HG03565 (cell line): ENCODE measurements around the gene DNAJC15.
"Not testable (repeated sequence)": the region's sequence is repeated elsewhere in the genome, so short reads cannot be mapped to it uniquely, and the experiment has no call there.

Source experiments
- ATAC-seq: cut with Tn5 transposase; IDR thresholded peaks from one replicate; pipeline ENCODE4 v1.9.1; 2021; ENCODE audit warnings: mild to moderate bottlenecking, moderate library complexity; ENCODE audit not compliant: unreplicated experiment

Gene DNAJC15

DNA sequence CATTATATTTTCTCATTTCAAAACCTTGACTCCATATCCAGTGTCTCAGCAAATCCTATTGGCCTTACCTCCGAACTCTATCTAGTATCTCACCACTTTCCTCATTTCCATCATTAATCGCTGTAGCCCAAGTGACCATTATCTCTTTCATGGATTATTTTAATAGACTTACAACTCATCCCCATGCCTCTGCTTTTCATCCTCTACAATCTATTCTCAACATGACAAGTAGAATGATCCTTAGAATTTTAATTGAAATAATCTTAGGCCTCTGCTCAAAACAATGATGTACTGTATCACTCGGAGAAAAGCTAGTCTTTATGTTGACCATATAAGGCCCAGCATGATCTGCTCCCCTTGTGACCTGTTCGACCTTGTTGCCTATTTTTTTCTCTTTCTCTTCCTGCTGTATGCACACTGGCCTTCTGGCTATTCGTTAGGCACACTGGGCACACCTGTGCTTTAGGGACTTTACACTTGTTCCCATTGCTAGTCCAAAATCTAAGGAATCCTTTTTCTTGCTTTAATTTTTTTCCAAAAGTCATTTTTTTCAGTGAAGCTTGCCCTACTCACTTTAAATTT is 21.4 kb downstream of the DNAJC15 start:
- no peak for ATAC-seq

GRCh38 chr13:43045302-43045773 is 22.0 kb downstream of the DNAJC15 start:
- not testable (repeated sequence) for ATAC-seq

- ATAC-seq: no peak
Observed at GRCh38 chr13:43046259-43046658, 22.9 kb downstream of the DNAJC15 start.

DNA sequence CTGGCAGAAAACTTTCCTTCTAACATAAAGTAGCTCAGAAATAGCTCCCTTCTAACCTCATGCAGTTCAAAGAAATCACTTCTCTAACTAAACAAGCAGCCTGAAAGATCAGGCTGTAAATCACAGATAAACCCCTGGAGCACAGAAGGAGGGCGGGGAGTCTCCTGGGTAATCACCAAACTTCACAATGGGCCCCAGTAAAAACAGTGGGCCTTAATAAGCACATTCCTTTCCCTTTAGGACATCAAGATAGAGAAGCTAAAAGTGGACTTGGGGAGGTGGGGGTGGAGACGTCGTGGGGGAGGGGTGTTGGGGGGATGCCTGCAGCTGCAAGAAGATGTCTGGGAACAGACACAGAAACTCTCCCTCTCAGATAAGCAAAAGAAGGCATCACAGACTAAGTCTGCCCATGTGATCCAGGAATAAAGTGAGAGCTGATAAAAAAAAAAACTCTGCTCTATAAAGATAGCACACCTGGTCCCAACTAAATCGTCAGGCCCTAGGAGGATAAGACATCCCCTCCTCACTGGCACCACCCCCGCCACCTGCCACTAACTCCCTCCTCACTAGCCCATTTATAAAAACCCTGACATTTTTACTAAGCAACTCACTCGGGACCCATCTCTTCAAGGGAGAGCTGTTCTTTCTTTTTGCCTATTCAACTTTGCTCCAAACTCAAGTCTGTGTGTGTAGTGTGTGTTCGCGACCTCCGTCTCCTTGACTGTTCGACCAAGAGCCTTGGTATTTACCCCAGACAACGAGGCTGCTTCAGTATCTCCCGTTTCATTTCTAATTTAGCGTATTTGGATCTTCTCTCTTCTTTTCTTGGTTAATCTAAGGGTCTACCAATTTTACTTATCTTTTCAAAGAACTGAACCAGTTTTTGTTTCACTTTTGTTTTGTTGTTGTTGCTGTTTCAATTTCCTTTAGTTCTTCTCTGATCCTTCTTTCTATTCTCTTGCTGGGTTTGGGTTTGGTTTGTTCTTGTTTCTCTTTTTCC is 31.7 kb downstream of the DNAJC15 start:
- no peak for ATAC-seq

GRCh38 chr13:43057653-43058317 is 34.4 kb downstream of the DNAJC15 start:
- ATAC-seq: no peak

DNA sequence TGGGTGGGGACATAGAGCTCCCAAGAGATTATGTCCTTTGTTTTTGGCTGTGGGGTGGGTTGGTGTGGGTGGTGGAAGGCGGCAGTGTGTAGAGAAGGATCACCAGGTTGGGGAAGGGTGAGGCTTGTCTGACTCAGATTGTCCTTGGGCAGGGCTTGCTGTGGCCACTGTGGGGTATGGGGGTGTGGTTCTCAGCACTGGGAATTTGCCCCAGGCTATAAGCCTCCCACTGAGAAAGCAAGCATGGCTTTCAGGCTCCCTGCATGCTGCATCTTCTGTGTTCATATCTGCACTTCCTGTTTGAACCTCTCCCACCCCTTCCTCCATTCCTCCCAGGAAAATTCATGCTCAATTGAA is 34.9 kb downstream of the DNAJC15 start:
- no peak for ATAC-seq

GRCh38 chr13:43058831-43059230 is 35.4 kb downstream of the DNAJC15 start:
- no peak for ATAC-seq

- not testable (repeated sequence) for ATAC-seq
Observed at GRCh38 chr13:43059779-43060178, 36.4 kb downstream of the DNAJC15 start.

DNA sequence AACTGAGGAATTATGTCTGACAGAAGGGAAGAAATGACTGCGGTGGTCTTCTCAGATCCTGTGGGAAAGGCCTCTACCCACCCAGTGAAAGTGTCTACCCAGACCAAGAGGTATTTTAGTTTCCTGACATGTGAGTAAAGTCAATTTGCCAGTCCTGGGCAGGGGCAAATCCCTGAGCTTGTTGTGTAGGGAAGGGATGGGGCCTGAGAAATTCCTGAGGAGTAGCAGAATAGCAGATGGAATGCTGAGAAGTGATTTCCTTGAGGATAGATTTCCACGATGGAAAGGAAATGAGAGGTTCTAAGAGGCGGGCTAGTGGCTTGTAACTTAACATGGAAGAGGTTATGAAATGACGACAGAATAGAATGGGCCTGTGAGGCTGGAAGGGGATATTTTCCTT is 37.4 kb downstream of the DNAJC15 start:
- not testable (repeated sequence) for ATAC-seq

DNA sequence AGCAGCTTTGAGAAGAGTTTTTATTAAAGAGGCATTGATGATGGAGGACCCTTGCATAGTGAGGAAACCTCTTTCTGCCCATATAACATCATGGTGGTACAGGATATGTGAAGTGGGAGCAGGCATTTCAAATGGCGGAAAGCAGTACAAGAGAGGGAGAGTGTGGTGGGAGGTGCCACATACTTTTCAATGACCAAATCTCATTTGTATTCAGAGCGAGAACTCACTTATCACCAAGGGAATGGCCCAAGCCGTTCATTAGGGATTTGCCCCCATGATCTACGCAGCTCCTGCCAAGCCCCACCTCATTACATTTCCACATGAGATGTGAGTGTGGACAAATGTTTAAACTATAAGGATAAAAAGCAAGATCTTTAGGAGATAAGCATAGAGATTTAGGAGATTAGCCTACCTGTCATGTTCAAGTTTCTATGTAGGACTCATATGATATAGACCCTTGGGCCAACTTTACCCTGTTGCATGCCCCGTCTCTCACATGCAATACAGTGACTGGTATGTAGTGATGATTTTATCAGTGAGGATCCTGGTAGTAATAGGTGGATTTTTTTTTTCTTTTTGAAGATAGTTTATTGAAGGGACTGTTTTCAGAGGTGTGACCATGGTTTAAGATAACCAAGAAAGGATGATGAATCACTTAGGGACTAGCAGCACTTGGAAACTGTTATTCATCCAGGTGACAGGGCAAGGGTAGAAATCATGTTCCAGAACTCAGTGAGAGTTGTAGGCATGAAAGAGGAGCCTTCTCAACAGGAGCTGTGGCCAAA is 38.3 kb downstream of the DNAJC15 start:
- ATAC-seq: no peak

DNA sequence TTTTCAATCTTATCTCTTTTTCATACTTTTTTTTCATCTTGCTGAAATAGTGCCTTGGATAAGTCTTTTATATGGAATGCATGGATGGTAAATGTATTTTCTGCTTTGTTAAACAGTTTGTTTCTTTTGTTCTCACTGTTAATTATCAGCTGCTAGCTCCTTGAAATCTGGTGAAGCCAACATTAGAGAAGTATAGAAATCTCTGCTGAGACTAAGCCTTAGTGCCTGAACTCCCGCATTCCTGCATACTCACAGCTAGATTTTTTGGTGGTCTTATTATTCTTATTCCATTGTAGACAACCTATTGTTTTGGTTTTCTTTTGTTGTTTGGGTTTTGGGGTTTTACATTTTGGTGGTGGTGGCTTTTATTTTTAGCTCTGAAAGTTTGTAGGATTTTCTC is 48.4 kb downstream of the DNAJC15 start:
- ATAC-seq: no peak

- ATAC-seq: no peak
Observed at GRCh38 chr13:43072394-43072793, 49.0 kb downstream of the DNAJC15 start.

DNA sequence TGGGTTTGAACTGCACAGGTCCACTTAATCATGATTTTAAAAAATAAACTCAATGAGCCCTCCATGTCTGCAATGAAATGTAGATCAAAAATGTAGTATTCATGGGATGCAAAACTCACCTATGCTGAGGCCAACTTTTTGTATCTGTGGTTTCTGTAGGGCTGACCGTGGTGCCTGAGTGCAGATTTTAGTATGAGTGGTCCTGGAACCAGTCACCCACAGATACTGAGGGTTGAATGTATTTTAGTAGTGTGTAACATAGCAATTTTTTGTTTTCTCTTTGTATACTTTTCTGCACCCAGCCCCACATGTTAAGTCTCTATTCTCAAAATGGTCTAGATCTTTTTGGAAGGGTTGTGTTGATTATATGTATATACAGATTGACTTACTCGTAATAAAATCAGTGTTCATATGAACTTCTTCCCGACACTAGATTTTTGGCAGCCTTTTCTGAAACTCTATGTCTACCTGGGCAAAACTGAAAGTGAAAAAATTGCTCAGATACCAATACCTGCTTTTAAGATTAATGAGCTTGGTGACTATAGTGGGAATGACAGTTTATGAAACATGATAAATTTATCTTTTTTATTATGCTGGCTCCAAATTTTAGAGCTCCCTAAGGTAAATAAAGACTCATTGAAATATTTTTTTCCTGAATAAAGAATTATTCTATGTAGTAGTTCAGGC is 51.6 kb downstream of the DNAJC15 start:
- ATAC-seq: peak; percentile 59

GRCh38 chr13:43075511-43075902 is 52.1 kb downstream of the DNAJC15 start:
- ATAC-seq: not testable (repeated sequence)

DNA sequence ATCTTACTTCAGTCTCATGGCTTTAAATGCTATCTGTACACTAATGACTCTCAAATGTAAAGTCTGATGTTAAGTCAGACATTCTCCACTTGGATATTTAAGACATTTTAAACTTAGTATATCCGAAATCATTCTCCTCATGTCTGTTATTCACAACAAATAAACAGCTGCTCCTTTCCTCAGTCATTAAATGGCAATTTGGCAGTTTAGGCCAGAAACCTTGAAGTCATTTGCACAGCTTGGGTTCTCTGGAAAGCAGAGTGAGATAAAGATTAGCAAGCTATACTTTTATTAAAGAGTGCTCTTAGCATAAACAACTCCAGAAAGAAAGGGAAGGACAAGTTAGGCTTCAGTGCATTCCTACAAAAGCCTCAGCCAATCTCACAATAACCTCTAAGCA is 53.7 kb downstream of the DNAJC15 start:
- ATAC-seq: no peak

- ATAC-seq: no peak
Observed at GRCh38 chr13:43077461-43077860, 54.1 kb downstream of the DNAJC15 start.

DNA sequence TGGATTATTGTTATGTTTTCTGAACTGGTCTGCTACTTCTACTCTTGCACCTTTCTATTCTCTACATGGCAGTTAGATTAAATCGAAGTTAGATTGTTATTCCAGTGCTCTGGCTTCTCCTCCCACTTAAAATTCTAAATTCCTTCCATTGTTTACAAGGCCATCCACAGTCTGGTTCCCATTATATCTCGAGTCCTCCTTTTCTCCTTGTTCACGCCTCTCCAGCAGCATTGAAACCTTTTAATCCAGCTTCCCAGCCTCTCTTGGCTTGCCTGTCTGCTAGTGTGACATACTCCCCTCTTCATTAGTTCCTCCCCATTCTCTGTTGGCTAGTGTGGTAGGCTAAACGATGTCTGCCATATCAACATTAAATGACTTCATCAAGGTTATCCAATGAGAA is 54.5 kb downstream of the DNAJC15 start:
- no peak for ATAC-seq

- no peak for ATAC-seq
Observed at GRCh38 chr13:43078399-43078798, 55.0 kb downstream of the DNAJC15 start.

DNA sequence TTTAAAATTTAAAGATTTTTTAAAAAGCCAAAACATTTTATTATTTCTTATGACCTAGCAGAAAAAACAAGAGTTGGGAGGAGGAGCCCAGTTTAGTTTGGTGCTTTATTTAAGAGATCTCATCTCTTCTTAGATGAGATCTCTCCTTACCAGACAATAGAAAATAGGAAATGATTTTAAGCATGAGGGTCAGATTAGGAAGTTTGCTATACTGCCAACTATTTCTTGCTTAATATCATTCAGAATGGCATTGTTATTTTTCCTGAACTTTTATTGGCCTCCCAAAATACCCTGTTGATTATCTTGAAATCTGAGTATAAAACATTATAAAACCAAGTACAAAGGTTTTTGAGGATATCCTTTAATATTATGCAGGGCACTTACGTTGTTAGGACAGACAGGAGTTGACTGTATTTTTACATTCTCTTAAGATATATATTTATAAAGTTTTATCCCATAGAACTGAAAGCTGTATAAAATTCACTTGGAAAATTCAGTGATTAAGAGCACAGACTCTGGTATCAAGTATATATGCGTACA is 56.1 kb downstream of the DNAJC15 start:
- ATAC-seq: no peak

GRCh38 chr13:43080199-43080598 is 56.8 kb downstream of the DNAJC15 start:
- ATAC-seq: no peak
